K562 (cell line): ENCODE data around the gene AHNAK. TPM values are rescaled to one million over a fixed set of nuclear protein-coding genes. Genes with fewer than 3 reads are reported as not detected.
A peak's percentile ranks its signal among the peaks of the same experiment; 100 is the strongest.

ENCODE experiments used
- ATF1 ChIP-seq, 2 experiments: fragments of 450-650 bp in 1 of 2; IDR thresholded peaks; 2 replicates each; pipeline ENCODE4 v1.6.1; 2016; ENCODE audit warnings: missing compliant biosample characterization in 1 of 2, missing genetic modification characterization in 1 of 2
- CC2D1A ChIP-seq: fragments of 450-650 bp; IDR thresholded peaks from 2 replicates; pipeline ENCODE4 v1.6.1; 2017; ENCODE audit warnings: mild to moderate bottlenecking
- CREM ChIP-seq: IDR thresholded peaks from 2 replicates; pipeline ENCODE4 v1.6.1; 2014; ENCODE audit warnings: antibody characterized with exemption, low read depth
- EP300 ChIP-seq: IDR thresholded peaks from 2 replicates; pipeline ENCODE4 v1.6.1; 2012; ENCODE audit warnings: low read length, improper control_type of control experiment
- FOXA1 ChIP-seq: fragments of 450-650 bp; IDR thresholded peaks from 2 replicates; pipeline ENCODE4 v1.6.1; 2016; ENCODE audit warnings: mild to moderate bottlenecking, borderline replicate concordance
- FOXK1 ChIP-seq: sonication (generic); formaldehyde crosslinking; IDR thresholded peaks from 2 replicates; pipeline ENCODE4 v1.8.0; 2022; ENCODE audit warnings: missing genetic modification reagents, mild to moderate bottlenecking, borderline replicate concordance
- KAT8 ChIP-seq: fragments of 450-650 bp; IDR thresholded peaks from 2 replicates; pipeline ENCODE4 v1.6.1; 2016; ENCODE audit warnings: low read depth, mild to moderate bottlenecking
- MIER1 ChIP-seq: fragments of 450-650 bp; IDR thresholded peaks from 2 replicates; pipeline ENCODE4 v1.6.1; 2016; ENCODE audit warnings: antibody characterized with exemption, mild to moderate bottlenecking, low read depth
- OTX1 ChIP-seq: fragments of 450-650 bp; formaldehyde crosslinking; IDR thresholded peaks from 2 replicates; pipeline ENCODE4 v1.4.0; 2022; ENCODE audit warnings: mild to moderate bottlenecking
- RAD51 ChIP-seq: fragments of 450-650 bp; IDR thresholded peaks from 2 replicates; pipeline ENCODE4 v1.7.1; 2016; ENCODE audit warnings: low read depth, mild to moderate bottlenecking, borderline replicate concordance
- RCOR1 ChIP-seq, 2 experiments: IDR thresholded peaks; 2 replicates each; pipeline ENCODE4 v1.6.1; 2012; ENCODE audit warnings: low read depth in 2 of 2, low read length in 2 of 2, borderline replicate concordance in 1 of 2, improper control_type of control experiment in 1 of 2
- SMAD3 ChIP-seq: fragments of 450-650 bp; formaldehyde crosslinking; conservative IDR thresholded peaks from 2 replicates; pipeline ENCODE4 v1.4.0; 2020; ENCODE audit warnings: mild to moderate bottlenecking
- TBL1XR1 ChIP-seq, 2 experiments: IDR thresholded peaks; 2 replicates each; pipeline ENCODE4 v1.6.1; 2012; ENCODE audit warnings: improper control_type of control experiment in 2 of 2, low read length in 2 of 2, mild to moderate bottlenecking in 1 of 2
- TEAD4 ChIP-seq, 2 experiments: sonication (generic) in 1 of 2; formaldehyde crosslinking in 1 of 2; IDR thresholded peaks; 2 replicates each; pipeline versions ENCODE4 v1.6.1 to v1.8.0; 2012 to 2022; ENCODE audit warnings: borderline replicate concordance in 1 of 2, inconsistent platforms in 1 of 2, low read length in 1 of 2, mild to moderate bottlenecking in 1 of 2, missing genetic modification reagents in 1 of 2
- TFE3 ChIP-seq: fragments of 450-650 bp; formaldehyde crosslinking; IDR thresholded peaks from 2 replicates; pipeline ENCODE4 v1.4.0; 2020; ENCODE audit warnings: mild to moderate bottlenecking, mixed read lengths
- THRAP3 ChIP-seq: fragments of 450-650 bp; IDR thresholded peaks from 2 replicates; pipeline ENCODE4 v1.6.1; 2016; ENCODE audit warnings: mild to moderate bottlenecking, inconsistent platforms, borderline replicate concordance
- USF2 ChIP-seq: sonication (generic); formaldehyde crosslinking; IDR thresholded peaks from 2 replicates; pipeline ENCODE4 v1.5.0; 2020; ENCODE audit warnings: missing genetic modification reagents
- WHSC1 ChIP-seq: IDR thresholded peaks from one replicate; pipeline ENCODE4 v1.6.1; 2012; ENCODE audit warnings: low read length, control low read depth, inconsistent platforms
- ZC3H8 ChIP-seq: fragments of 450-650 bp; IDR thresholded peaks from 2 replicates; pipeline ENCODE4 v1.6.1; 2017
- ZKSCAN1 ChIP-seq: fragments of 150-350 bp; IDR thresholded peaks from 2 replicates; pipeline ENCODE4 v1.6.1; 2016; ENCODE audit warnings: low read depth, low read length
- ZNF121 ChIP-seq: sonication (generic); formaldehyde crosslinking; conservative IDR thresholded peaks from 2 replicates; pipeline ENCODE4 v1.8.0; 2022; ENCODE audit warnings: missing genetic modification reagents
- ZNF175 ChIP-seq: fragments of 200-800 bp; sonication (Bioruptor generic); IDR thresholded peaks from 2 replicates; pipeline ENCODE4 v1.6.1; 2016; ENCODE audit warnings: low read depth, mild to moderate bottlenecking, missing genetic modification characterization, missing compliant biosample characterization
- ZNF197 ChIP-seq: fragments of 200-800 bp; sonication (Bioruptor generic); IDR thresholded peaks from 2 replicates; pipeline ENCODE4 v1.6.1; 2016; ENCODE audit warnings: low read depth, missing genetic modification characterization, missing compliant biosample characterization
- ZNF311 ChIP-seq: fragments of 250-450 bp; sonication (Bioruptor Pico); IDR thresholded peaks from 2 replicates; pipeline ENCODE4 v1.4.0; 2020; ENCODE audit warnings: mild to moderate bottlenecking, moderate library complexity
- ZNF644 ChIP-seq: fragments of 200-800 bp; sonication (Bioruptor generic); IDR thresholded peaks from 2 replicates; pipeline ENCODE4 v1.6.1; 2016; ENCODE audit warnings: low read depth, missing genetic modification characterization, missing compliant biosample characterization
- polyA plus RNA-seq, 8 experiments: library from polyadenylated mRNA; depleted of rRNA in 4 of 8; stranded (reverse) in 5 of 8; unstranded in 3 of 8; fragments of >200 nt; fragmentation: Nextera tagmentation in 2 of 8; fragmentation: Illumina TruSeq in 1 of 8; extraction: Ambion mirVana in 2 of 8; extraction: Trizol in 1 of 8; gene quantifications; 2 replicates each; pipeline versions ENCODE4 v1.2.1 to v1.2.3, GENCODE V29; 2011 to 2014; ENCODE audit warnings: inconsistent platforms in 1 of 8, missing spikeins in 1 of 8
- total RNA-seq, 7 experiments: library from RNA; depleted of rRNA in 6 of 7; stranded (reverse); fragments of >200 nt in 6 of 7; fragmentation: Illumina TruSeq in 2 of 7; extraction: Trizol in 2 of 7; gene quantifications; 2 replicates each; pipeline versions ENCODE4 v1.2.1 to v1.2.3, GENCODE V29; 2011 to 2021; ENCODE audit warnings: low replicate concordance in 1 of 7

Gene AHNAK
- total and polyA plus RNA-seq, 9 of the 15 experiments (the other 6 are each of a cell fraction or from before 2014, with no cell fraction given) = 1.5 to 89.7 (median 45.0) TPM

GRCh38 chr11:62398011-62398994 lies 148.3 kb downstream of the AHNAK start (continued):
- peak in 1 of 2 experiments; percentile 56; a peak in 1 of 4 replicates for TF ChIP-seq RCOR1 (IDR thresholded peaks at IDR 0.05; ENCODE audit: borderline replicate concordance in 1 of 2, low read depth in 2 of 2, low read length in 2 of 2)
- TF ChIP-seq CC2D1A = no peak
- peak; percentile 86; the same call in 1 of the 2 replicates for TF ChIP-seq ZNF197 (CRISPR knock-in tag)
- peak; percentile 39; the same call in 1 of the 2 replicates for TF ChIP-seq TEAD4 (IDR thresholded peaks at IDR 0.05; ENCODE audit: low read length)
- no peak for TF ChIP-seq TEAD4 (CRISPR knock-in tag; IDR thresholded peaks at IDR 0.05; ENCODE audit: borderline replicate concordance)
- no peak for TF ChIP-seq MIER1
- TF ChIP-seq ZNF644 (tag) = no peak; the same call in 1 of the 2 replicates
- TF ChIP-seq ZC3H8 = no peak
- TF ChIP-seq ZKSCAN1 = no peak
- no peak for TF ChIP-seq SMAD3 (CRISPR knock-in tag)
- TF ChIP-seq FOXK1 (CRISPR knock-in tag) = no peak
- TF ChIP-seq ZNF311 (CRISPR knock-in tag) = no peak
- TF ChIP-seq TBL1XR1 (IDR thresholded peaks at IDR 0.05; ENCODE audit: low read length in 2 of 2) = no peak
- TF ChIP-seq FOXA1 = no peak
- no peak for TF ChIP-seq TFE3
- 0 out of 2 replicates have a peak, but pooled peaks have one; percentile 45 for TF ChIP-seq CREM
- TF ChIP-seq ZNF121 (CRISPR knock-in tag) = no peak
- no peak for TF ChIP-seq ATF1 (CRISPR knock-in tag; IDR thresholded peaks at IDR 0.05)
- TF ChIP-seq ATF1 (tag; IDR thresholded peaks at IDR 0.05) = peak; percentile 46
- peak; percentile 49 for TF ChIP-seq EP300
- no peak for TF ChIP-seq KAT8
- no peak for TF ChIP-seq OTX1 (CRISPR knock-in tag)
- no peak for TF ChIP-seq RAD51
- TF ChIP-seq ZNF175 (CRISPR knock-in tag) = peak; percentile 63; the same call in 1 of the 2 replicates
- peak; percentile 78 for TF ChIP-seq WHSC1
- TF ChIP-seq THRAP3 = no peak
- TF ChIP-seq USF2 (CRISPR knock-in tag) = no peak
